ENCODE measurements around the gene SVOP.

GRCh38 chr12:109065154-109065852 lies 44.4 kb upstream of the SVOP start:
- TF ChIP-seq CTCF (IDR thresholded peaks at IDR 0.05) (no peak), POLR2AphosphoS5 (IDR thresholded peaks at IDR 0.05) (no peak), POLR2A (IDR thresholded peaks at IDR 0.05) (no peak)
